NCI-H460 (cell line): ENCODE results near the gene TRABD2B. TPM values are rescaled to one million over a fixed set of nuclear protein-coding genes. Genes with fewer than 3 reads are reported as not detected.

ENCODE experiments used
- DNase-seq: peaks from one replicate; pipeline ENCODE4 v3.0.0-alpha.2; 2016; ENCODE audit warnings: low read depth; ENCODE audit errors: extremely low read depth
- polyA plus RNA-seq: library from polyadenylated mRNA; depleted of rRNA; stranded (reverse); fragments of >200 nt; gene quantifications from 2 replicates; pipeline ENCODE4 v1.2.3, GENCODE V29; 2014; cell fraction: nucleus; rRNA removed
- total RNA-seq: library from RNA; depleted of rRNA; stranded (reverse); fragments of >200 nt; shearing (Covaris generic); gene quantifications from 2 replicates; pipeline ENCODE4 v1.2.3, GENCODE V29; 2014; rRNA removed

The TRABD2B gene
- total RNA-seq, result 1.3 TPM in 2 replicates
- polyA plus RNA-seq, result 0.63 and 1.1 TPM in 2 replicates

DNA sequence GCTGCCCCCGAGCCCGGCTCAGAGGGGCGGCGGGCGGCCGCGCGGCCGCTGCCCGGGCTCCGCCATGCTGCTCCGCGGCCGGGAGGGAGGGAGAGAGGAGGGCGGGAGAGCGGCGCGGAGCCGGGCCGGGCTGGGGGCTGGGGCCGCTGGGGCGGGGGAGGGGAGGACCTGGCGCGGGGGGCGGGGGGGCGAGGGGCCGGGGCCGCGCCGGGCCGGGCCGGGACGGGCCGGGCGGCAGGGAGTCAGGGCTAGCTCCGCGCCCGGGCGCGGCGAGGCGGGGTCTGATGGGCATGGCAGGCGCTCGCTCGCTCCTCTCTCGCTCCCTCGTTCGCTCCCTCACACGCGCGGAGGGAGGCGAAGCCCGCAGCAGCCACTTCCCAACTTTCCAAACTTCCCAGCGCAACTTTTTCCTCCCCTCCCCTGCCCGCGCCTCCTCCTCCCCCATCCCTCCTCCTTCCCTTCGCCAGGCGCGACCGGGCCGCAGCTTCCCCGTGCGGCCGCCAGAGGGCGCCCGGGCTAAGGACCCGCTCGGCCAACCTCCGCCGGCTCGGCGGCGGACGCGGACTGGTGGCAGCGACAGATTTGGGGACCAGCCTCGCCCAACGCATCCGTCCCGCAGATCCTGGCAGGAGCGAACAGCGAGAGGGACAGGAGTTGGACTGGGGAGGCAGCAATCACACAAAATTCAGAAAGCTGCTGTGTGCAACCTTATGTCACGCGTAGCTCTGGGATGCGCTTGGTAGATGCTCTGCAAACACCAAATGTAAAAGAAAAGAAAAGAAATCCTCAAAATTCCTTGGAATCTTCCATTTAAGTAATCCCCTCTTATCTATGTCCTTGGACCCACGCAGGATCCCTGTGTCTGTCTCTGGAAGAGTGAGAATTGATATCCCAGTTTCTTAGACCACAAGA lies at the start of gene TRABD2B:
TSS of gene TRABD2B (minus strand) at position 97 of the 912 bp plus-strand sequence.
- peak; percentile 75 for DNase-seq

DNA sequence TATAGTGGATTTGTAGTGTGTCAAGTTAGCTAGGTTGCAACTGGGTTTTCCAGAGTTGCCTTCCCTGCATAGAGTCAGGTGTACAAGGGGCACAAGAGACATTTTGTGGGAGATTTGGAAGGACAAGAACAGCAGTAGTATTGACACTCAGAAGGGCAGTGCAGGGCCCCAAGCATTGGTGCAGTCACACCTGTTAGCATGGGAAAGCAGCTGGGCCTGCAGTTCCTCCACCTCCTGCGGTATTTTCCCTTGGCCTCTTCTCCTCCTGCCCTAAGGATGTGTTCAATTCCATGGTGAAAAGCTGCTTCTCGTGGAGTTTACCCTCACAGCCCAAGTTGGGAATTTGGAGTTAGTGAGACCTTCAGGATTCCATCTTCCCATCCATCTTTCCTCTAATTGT lies 47.1 kb upstream of the TRABD2B start:
- no peak for DNase-seq

DNA sequence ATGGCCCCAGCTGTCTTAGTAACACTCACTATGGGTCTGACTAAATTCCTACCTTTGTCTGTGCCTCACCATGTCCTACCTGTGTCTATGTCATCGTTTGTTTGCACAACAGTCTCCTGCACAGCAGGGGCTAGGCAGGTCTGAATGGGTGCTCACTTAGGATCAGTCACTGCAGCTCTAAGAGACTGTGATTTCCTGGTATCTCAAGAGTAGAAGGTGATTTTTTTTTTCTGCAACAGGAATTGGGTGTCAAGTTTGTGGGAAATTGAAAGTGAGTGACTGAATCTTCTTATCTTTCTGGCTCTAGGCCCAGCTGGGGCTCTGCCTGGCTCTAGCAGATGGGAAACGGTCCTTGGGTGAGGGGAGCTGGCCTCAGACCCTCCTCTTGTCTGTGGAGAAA lies 46.4 kb upstream of the TRABD2B start:
- DNase-seq, result no peak

DNA sequence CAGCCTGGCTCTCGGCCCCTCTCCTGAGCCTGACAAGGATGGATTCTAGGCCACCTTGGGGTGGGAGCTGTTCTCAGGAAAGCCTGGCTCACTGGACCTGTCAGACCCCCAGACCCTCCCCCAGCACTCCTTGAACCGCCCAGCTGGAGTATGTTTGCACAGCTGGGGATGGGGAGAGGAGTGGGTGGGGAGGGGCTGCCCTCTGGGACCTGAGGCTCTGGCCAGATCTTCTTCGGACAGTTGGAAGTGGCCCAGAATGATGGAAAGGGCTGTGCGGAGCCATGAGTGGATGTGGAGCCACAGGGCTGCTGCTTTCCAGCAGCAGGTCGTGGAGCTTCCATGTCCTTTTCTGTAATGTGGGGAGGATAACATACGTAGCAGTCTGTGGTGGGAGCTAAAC lies 43.0 kb upstream of the TRABD2B start:
- DNase-seq, result no peak

DNA sequence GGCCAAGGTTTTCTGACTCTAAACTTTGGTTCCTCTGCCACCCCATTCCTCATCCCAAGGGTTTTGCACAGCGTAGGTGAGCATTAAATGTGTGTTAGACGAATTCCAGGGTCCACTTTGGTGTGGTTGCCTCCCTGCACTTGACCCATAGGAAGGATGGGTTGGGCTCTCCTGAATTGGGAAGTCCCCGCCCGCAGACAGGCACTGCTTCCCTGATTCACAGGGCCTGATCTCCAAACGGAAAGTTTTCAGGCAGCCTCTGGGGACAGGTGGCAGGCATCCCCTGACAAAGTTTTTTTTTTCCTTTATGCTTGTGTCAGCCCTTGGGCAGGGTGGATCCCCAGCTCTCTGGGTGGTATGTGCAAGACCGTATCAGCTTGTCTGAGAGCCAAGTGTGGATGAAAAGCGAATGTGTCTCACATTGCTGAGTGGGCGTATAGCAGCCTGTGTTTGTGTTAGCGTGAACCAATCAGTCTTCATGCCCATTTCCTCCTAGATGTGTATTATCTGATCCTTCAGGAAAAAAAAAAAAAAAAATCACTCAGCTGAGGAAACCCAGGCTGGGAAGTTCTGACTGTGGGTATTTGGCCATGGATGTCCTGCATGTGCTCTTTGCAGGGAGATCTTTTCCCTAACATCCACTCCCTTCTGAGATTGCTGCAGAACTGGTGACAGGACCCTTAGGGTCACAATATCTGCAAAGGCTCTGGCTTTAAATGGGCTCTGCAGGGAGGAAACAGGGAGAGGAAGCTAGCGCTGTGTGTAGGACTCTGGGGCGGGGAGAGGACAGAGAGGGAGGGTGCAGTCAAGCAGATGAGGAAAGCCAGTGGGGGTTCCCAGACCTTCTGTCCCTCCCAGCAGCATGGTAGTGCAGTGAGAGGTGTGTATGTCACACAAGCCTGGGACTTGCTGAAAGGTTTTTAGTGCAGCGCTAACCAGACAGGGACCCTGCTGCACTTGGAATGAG lies 42.2 kb upstream of the TRABD2B start:
- no peak for DNase-seq

DNA sequence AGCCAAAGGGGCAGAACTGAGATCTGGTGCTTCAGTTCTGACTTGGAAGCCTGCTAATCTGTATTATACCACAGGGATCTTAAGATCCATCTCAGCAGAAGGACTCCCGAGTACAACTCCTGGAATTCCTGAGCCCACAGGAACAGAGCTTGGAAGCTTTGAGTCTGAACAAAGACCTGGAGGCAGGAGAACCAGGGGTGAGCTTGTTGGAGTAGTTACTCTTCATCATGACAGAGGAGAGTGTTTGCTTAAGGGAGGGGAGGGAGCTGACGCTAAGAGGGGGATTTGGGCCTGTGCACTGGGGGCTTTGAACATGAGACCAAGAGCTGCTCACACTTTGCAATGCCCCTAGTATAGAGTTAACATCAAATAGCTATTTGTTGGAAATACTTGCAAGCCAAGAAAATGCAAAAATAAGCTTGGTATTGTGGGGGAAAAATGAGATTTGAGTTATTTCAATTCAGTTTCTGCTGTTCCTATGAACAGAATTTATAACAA lies 41.1 kb upstream of the TRABD2B start:
- DNase-seq, result no peak

DNA sequence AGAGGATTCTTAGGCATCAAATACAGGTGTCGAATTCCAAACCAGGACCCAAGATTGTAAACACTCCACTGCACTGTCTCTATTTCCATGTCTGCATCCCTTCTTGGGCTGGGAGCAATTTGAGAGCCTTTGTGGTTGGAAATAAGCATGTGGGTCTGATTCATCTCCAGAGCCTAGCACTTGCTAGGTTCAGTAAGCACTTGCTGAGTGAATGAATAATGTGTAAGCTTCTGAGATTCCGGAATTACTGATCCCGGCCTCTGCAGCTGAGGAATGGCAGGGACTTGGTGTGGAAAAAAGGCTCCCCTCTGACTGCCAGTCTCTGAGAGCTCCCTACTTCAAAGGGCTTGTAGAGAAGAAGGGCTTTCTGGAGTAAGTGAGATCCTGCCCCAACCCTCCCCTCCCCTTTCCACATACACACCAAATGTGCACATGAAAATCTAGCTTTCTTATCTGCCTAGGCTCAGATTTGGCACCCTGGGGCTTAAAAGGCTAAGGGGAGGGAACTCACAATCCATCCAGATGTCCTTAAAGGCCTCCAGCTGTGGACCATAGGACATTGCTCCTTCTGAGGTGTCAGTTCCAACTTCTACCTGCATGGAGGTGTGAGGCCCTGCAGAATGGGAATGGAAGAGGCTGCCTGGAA lies 39.6 kb upstream of the TRABD2B start:
- DNase-seq, result no peak

DNA sequence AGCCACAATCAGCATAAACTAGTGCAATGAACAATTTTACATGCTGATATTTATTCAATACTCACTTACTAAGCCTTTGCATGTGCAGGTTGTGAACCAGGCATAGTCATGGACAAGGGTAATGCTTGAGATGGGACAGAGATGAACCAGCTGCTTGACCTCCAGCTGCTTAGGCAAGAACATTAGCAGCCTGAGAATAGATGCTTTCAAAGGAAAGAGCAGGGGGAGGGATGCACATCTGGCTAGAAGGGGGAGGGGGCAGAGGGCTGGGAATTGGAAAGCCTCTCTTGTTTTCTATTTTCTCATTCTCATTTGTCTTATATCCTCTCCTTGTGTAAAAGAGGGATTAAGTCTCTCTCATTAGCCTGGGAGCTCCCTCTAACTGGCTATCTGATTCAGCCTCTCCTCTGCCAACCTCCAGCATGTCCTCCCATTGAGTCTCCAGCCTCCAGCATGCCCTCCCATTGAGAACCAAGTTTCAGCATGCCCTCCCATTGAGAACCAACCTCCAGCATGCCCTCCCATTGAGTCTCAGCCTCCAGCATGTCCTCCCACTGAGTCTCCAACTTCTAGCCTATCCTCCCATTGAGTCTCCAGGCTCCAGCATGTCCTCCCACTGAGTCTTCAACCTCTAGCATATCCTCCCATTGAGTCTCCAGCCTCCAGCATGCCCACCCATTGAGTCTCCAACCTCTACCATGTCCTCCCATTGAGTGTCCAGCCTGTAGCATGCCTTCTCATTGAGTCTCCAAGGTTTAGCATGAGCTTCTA lies 38.4 kb upstream of the TRABD2B start:
- DNase-seq, result no peak

DNA sequence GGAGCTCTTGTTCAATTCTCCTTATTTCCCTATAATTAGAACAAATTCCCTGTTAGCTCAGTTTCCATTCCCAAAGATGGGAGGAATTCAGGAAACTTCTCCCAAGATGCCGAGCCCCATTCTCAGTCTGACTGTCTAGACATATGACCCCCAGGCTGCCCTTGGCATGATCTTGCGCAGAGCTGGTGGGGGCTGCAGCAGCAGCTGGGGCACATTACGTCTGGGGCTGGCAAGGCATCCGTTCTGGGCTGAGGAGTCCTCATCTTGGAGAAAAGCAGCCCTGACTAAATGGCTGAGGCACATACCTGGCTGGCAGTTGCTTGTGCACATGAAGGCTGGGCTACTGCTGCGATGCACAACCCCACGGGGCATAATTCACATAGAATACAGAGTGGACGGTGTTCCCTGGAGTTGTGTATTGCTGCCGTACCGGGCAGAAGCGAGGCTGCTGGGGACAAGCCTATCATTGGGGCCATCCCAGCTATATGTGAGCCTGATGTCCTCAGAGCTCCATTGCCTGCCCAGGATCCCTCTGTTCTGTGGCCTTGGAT lies 36.4 kb upstream of the TRABD2B start:
- DNase-seq, result no peak

DNA sequence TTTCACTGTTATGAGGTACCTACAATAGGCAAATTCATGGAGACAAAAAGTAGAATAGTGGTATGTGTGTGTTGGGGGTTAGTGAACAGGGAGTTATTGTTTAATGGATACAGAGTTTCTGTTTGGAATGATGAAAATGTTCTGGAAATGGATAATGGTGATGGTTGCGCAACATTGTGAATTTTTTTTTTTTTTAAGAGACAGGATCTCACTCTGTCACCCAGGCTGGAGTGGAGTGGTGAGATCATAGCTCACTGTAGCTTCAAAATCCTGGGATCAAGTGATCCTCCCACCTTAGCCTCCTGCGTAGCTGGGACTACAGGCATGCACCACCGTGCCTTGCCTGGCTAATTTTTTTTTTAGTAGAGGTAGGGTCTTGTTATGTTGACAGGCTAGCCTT lies 34.5 kb upstream of the TRABD2B start:
- no peak for DNase-seq

DNA sequence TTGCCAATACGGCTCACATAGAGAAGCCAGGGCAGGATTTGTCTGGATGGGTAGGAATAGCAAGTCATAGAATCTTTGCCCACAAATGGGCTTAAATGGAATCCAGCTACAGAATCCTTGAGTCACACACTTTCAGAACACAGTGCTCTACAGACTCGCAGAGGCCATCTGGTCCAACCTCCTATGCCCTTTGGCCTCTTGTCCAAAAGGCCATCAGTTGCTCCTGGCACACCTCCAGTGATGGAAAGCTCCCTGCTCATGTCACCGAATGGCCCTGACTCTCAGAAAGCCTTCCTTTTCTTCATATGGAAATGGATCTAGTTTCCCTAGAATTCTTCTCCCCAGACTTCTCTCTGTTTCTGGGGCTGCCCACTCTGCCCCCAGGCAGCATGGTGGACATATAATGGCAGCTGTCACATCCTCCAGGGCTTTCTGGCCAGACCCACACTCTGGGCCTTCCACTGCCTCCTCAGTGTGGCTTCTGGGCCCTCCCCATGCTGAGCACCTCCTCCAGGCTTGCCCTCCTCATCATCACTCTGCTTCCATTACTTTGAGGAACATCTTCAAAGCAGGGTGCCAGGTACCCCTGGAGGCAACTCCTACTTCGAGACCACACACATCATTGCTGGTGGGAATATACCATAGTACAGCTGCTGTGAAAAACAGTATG lies 33.6 kb upstream of the TRABD2B start:
- DNase-seq, result no peak

DNA sequence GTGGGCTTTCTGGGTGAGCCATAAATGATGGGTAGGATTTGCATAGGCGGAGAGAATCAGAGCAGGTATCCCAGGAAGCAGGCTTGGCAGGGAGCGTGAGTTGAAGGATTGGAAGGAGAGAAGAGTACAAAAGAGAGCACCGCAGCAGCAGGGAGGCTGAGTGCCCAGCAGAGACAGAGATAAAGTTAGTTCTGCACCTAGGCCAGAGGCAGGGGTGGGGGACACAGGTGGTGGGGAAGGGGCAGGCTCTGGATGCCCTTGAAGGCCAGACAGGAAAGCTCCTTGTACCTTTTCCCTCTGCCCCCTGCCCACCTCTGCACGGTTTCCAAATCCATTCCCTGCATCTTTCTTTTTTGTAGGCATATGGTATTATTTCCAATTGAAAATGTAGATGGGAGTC lies 33.0 kb upstream of the TRABD2B start:
- no peak for DNase-seq

DNA sequence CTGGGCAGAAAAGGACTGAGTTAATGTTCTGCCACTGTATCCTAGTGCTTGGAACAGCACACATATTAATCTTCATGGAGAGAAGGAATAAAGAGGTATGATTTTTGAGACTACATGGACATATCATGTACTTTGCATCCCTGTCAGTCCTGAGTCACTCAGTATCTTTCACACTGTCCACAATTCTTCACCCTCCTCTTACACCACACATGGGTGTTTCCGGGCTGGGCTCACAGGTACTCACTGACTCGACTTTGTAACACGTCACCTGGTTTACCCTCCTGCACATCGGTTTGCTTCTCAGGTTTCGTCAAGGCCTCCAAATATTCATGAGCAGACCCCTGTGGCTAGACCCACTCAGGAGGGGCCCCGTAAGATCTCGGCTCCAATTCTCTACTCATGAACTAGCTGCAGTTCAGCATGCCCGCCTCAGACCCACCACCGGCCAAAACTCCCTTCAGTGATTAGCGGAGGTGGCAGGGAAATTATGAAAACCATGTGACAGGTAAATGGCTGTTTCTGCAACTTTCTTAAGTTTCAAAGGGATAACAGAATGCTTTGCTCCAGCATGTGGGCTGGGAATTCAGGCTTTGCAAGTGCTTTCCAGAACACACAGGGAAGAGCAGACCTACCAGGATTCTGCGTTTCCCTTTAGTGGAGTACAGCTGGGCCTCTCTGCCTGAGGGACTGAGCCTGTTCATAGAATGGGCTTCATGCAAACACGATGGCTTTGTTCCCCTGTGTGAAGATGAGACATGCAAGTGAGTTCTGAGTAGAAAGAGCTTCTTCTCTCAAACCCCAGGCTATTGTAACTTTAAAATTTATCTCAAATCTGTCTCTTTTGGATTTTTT lies 31.3 kb upstream of the TRABD2B start:
- DNase-seq, result no peak

DNA sequence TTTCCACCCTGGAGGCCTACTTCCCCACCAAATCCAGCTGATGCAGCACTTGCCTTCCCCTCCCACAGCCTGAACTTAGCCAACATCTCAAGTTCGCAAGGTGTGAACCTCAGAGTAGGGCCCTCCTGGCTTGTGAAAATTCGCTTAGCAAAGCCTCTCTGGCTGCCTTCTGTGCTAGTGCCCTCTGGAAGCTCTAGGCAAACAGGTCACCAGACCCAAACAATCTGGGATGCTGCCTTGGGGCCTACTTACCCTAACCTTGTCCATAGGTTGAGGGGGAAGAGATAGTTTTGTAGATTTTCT lies 30.3 kb upstream of the TRABD2B start:
- no peak for DNase-seq

DNA sequence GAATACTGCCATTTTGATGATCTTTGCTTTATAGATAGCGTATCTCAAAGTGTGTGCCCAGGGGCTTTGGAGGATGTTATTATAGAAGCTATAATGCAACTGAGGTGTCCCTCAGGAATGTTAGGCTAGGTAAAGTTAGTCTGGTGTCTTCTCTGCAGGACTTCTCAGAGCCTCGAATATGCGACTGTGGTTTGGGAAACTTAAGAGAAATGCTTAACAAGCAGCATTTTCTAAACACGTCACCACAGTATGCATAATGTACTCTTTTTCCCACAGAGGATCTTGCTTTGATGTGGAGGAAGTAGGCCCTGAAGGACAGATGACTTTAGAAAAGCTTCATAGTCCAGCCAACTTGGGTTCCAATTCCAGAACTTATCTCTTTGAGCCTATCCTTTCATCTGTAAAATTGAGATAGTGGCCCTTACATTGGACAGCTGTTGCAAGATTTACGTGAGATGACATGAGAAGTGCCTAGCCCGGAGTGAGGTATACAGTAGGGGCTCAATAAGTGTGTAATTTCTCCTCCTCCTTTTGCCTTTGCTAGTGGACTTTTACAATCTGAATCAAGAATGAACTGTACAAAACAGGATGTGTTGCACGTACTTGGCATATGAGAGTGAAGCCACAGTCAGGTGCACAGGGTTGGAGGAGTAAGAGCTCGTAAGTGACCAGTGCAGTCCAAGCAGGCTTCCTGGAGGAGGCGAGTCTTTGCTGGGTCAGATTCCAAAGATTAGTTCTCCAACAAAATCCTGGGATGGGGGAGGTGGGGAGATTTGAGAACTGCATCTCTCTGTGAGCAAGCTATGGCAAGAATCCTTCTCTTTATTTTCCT lies 29.7 kb upstream of the TRABD2B start:
- no peak for DNase-seq

DNA sequence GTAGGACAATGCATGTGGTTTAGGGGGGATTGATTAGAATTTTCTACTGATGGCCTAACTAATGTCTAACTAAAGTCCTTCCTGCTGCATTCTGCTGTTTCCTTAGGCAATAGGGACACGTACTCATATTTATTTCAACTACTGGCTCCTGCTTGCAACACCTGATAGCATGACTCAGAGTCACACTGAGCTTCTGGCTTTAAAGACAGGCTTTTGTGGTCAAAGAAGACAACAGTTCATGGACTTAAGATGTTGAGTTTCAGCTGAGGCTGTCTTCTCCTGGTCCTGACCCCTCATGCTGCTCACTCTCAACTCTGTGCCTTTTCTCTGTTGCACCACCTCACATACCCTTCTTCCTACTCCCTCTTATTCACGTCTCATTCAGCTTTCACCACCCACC lies 29.1 kb upstream of the TRABD2B start:
- no peak for DNase-seq

DNA sequence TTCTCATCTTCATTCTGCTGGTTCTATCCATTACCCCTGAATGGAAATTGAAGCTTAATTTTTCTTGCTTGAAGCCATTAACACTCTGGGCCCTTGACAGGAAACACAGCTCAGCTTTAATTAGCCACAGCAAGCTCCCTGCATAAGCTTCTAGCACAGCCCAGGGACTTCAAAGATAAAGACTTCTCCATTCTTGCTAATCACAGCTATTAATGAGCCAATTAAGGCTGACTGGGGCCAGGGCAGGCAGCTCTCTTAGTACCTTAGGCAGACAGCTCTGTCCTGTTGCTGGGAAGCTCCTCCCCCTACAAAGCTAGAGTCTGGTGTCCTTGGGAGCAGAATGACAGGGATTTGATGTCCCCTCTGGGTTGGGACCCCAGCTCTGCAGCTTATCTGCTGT lies 27.9 kb upstream of the TRABD2B start:
- no peak for DNase-seq
